Measurements from ENCODE around the gene SH3BP5.
A peak's percentile ranks its signal among the peaks of the same experiment; 100 is the strongest.

The SH3BP5 gene

DNA sequence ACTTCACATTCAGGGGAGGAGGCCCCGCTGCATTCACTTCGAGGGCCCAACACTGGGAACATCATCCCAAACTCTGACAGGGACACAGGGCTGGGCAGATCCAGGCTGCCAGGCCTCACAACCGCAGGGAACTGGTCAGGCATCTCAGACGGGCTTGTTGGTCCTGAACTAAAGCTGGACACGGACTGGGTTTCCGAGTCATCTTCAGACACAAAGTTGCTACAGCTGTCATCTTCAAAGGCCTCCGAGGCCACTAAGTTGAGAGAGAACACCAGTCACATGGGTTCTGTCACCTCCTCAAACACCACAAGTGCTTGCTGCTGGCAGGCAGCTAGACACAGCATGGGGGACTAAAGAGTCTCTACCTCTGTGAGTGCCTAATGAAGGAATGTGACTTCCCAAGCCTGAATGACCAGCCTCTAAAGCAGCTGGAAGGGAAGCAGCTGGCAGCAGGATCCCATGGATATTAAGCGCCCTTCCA lies 75.5 kb downstream of the SH3BP5 start:
- DNase-seq (ENCODE audit: low read depth in 2 of 3, low spot score in 1 of 3), result no peak

DNA sequence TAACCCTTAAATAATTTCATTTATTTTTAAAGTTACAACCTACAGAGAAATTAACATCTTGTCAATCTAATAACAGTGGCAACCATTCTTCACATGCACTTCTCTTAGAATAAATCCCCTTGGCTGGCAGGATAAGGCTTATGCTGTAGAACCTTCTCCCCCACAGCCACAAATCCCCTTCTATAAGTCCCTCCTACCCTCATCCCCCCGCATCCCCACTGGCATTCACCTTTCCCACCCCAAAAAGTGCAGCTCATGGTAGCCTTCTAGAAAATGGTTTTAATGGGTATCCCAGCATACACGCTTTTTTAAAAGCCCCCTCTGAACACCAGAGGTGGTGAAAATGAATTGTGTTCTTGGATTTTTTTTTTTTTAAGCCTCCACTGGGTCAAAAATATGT lies 77.2 kb downstream of the SH3BP5 start:
- DNase-seq (ENCODE audit: low read depth in 2 of 3, low spot score in 1 of 3), result no peak

DNA sequence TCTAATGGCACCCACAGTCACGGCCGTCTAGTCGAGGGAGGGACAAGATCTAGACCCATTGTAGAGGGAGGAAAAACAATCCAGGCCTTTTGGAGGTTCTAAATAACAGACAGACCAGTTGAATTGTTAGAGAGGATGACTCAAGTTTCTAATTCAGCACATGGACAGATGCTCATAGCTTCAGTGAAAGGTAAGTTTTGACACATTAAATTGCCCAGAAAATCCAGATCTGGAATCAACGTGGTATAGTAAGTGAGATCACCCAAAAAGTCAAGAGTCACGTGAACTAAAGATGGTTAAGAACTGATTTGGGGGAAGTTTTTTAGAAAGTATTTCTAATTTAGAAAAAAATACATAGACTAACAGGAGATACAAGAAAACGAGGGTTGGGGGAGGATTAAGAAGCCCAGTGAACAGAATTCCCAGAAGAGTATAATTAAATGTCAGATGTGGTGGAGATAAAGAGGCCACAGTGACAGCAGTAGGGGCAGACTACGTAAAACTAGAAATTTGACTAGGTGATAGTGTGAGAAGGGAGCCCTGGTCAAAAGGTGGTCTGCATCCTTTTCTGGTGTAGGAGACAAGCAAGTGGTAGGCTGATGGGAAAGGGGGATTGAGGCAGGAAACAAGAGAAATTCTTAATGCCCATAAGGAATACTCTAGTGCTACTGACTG lies 79.2 kb downstream of the SH3BP5 start:
- DNase-seq (ENCODE audit: low read depth in 2 of 3, low spot score in 1 of 3), result no peak

DNA sequence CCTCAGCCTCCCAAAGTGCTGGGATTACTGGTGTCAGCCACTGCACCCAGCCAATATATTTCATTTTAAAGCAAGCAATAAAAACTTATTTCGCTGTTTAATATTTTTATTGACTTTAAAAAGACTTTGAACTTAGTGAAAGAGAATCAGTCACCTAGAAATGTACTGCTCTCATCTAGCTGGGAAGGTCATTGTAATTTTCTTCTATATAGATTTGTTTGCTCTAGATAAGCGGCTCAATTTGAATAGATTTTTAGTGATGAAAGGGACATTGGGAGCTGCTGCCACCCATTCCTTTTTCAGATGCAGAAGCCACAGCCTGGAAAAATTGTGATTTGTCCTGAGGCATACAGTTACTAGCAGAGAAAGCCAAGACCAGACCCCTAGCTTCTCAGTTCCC lies 86.2 kb downstream of the SH3BP5 start:
- no peak for DNase-seq (ENCODE audit: low read depth in 2 of 3, low spot score in 1 of 3)

DNA sequence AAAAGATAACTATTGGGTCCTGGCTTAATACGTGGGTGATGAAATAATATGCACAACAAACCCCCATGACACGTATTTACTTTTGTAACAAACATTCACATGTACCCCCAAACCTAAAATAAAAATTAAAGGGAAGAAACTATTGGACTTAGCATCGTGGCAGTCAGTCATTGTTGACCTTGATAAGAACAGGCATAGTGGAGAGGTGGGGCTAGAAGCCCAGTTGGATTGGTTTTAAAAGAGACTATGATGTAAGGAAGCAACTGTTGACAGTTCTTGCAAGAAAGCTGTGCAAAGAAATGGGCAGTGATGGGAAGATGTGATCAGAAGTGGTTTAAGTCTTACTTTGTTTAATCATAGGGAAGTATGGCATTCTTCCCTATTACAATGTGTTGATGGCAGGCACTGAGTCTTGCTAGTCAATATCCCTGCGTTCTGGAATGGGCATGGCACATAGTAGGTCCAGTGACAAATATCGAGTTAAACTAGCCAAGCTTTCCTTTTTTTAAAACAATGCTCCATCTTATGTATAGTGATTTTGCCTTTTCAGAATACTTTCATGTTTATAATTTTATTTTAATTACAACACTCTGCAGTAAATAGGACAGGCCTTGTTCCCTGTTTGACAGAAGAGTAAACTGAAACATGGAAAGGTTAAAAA lies 88.4 kb downstream of the SH3BP5 start:
- no peak for DNase-seq (ENCODE audit: low read depth in 2 of 3, low spot score in 1 of 3)

DNA sequence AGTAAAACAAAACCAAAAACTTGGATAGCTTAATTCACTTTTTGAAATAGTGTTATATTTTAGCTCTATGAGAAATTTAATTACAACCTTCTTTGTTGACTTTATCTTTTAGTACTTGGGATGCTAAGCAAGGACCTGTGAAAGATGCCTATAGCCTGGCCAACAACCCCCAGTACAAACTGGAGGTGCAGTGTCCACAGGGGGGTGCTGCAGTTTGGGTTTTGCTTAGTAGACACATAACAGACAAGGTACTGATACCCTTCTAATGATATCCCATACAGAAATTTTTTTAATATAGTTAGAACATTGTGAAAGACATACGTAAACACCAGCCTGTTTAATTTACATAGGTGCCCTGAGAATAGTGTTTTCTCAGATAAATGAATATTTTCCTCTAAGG lies 91.0 kb downstream of the SH3BP5 start:
- DNase-seq (ENCODE audit: low read depth in 2 of 3, low spot score in 1 of 3), result peak; percentile 12 to 29 (median 17)

DNA sequence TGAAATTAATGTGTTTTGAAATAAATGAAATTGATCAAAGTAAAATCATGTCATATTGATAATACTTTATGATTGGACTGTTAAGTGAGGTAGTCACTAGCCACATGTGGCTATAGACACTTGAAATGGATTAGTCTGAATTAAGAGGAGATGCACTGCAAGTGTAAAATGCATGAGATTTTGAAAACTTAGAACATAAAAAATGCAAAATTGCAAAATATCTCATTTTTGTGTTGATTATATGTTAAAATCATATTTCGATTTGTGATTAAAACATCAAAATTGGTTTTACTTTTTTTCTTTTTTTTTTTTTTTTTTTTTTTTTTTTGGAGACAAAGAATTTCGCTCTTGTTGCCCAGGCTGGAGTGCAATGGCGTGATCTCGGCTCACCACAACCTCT lies 103.1 kb downstream of the SH3BP5 start:
- no peak for DNase-seq (ENCODE audit: low read depth in 2 of 3, low spot score in 1 of 3)

DNA sequence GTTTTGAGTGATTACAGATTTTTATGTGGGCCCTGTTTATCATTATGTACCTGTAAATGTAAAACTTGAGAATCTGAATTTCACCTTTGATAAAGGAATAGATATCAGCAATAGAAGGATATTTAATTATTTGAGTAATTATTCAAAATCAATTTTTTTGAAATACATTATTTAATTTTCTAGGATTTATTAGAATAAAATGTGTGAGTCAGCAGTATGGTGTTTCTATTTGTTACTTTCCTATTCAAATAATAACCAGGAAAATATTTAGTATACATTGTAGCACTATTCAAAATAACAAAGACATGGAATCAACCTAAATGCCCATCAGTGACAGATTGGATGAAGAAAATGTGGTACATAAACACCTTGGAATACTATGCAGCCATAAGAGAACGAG lies 104.2 kb downstream of the SH3BP5 start:
- no peak for DNase-seq (ENCODE audit: low read depth in 2 of 3, low spot score in 1 of 3)

DNA sequence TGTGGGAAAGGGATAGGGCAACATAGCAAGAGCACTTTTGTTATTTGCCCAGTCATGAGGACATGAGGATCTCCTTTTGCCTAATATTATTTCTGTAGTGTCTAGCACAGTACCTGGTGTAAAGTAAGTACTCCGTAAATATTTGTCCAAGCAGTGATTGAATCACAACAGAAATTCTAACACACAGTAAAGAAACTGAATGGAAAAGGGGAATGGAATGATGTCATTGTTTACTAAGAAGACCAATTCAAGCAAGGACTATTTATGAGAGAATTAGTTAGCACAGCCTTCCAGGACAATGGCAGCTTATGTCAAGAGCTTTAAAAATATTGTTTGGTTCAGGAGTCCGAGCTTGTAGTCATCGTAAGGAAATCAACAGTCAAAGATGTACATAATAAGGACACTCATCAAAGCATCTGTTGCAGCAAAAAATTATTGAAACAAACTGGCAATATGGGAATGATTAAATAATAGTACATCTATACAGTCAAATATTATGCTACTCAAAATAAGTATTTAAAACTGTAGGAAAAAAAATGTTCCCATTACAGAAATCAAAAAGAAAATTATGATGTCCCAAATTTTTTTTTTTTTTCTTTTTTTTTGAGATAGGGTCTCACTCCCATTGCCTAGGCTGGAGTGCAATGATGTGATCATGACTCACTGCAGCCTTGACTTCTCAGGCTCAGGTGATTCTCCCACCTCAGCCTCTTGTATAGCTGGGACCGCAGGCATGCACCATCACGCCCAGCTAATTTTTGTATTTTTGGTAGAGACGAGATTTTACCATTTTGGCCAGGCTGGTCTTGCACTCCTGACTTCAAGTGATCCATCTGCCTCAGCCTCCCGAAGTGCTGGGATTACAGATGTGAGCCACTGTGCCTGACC lies 108.5 kb downstream of the SH3BP5 start:
- DNase-seq (ENCODE audit: low read depth in 2 of 3, low spot score in 1 of 3), result no peak

DNA sequence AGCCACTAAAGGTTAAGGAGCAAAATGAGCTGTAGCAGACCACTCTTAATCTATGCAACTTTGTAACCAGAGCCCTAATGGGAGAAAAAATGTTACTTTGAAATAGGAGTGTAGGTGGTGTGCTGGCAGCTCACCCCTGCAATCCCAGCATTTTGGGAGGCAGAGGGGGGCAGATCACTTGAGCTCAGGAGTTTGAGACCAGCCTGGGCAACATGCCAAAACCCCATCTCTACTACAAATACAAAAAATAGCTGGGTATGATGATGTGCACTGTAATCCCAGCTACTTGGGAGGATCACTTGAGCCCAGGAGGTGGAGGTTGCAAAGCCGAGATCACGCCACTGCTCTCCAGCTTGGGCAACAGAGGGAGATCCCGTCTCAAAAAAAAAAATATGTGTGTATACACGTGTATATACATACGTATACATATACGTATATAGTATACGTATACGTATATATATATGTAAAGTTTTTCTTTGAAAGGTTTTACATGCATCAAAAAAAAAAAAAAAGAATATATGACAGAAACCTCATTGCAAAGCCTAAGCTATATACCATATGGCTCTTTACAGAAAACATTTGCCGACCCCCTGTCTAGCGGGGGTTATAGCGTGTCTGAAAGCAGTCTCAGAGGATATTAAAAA lies 110.7 kb downstream of the SH3BP5 start:
- no peak for DNase-seq (ENCODE audit: low read depth in 2 of 3, low spot score in 1 of 3)

DNA sequence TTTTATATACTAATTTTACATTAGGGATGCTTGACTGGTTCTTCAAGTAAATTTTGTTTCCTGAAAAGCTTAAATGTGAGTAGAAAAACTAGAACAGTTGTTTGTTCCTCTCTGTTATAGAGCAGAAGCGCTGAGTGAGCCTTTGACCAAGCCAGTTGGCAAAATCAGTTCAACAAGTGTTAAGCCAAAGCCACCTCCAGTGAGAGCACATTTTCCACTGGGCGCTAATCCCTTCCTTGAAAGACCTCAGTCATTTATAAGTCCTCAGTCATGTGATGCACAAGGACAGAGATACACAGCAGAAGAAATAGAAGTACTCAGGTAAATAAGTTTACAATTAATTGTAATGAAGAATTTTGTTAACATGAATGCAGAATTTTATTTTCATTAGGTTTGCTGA lies 111.7 kb downstream of the SH3BP5 start:
- no peak for DNase-seq (ENCODE audit: low read depth in 2 of 3, low spot score in 1 of 3)

DNA sequence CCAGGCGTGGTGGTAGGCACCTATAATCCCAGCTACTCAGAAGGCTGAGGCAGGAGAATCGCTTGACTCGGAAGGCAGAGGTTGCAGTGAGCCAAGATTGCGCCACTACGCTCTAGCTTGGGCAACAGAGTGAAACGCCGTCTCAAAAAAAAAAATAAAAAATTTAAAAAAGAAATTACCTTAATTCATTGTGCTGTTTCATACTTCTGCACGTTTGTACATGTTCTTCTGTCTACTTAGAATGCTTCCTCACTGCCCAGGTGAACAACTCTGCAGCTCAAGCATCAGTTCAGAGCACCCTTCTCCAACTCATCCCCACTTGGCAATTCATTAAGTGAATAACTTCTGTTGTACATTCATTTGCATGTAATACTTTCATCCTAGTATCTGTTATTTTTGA lies 112.3 kb downstream of the SH3BP5 start:
- DNase-seq (ENCODE audit: low read depth in 2 of 3, low spot score in 1 of 3), result no peak

DNA sequence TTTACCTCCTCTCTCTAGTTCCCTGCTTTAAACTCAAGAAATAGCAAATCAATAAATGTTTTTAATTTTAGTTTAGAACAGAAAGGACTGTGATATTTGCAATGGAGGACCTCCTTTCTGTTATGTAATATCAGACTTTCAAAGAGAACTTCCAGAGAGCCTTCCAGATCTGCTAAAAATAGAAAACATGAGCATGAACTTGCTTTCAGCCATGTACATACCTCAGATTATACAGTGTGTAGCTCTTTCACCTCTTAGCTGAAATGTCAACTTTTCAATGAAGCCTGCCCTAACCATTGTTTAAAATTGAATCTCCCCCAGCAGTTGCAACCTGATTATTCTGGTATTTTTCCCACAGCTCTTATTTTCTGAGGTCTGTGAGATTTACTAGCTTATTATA lies 113.7 kb downstream of the SH3BP5 start:
- no peak for DNase-seq (ENCODE audit: low read depth in 2 of 3, low spot score in 1 of 3)

DNA sequence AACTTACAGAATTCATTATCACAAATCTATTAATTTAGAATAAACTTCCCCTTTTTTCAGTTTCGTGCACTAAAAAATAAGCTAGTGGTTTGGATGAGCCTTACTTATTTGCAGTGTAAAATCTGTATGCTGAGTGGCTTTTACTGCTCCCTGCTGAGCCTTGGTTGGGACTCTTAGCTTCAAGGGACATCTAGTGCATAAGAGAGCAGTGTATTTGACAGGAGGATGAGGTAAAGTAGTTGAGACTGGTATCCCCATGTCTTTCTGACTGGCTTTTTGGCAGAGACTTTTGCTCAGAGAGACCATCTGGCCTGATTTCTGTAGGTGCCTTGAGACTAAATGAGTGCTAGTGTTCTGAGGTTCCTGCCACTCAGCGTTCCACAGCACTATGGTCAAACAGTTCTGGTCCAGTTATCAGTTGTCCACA lies 114.5 kb downstream of the SH3BP5 start:
- no peak for DNase-seq (ENCODE audit: low read depth in 2 of 3, low spot score in 1 of 3)

DNA sequence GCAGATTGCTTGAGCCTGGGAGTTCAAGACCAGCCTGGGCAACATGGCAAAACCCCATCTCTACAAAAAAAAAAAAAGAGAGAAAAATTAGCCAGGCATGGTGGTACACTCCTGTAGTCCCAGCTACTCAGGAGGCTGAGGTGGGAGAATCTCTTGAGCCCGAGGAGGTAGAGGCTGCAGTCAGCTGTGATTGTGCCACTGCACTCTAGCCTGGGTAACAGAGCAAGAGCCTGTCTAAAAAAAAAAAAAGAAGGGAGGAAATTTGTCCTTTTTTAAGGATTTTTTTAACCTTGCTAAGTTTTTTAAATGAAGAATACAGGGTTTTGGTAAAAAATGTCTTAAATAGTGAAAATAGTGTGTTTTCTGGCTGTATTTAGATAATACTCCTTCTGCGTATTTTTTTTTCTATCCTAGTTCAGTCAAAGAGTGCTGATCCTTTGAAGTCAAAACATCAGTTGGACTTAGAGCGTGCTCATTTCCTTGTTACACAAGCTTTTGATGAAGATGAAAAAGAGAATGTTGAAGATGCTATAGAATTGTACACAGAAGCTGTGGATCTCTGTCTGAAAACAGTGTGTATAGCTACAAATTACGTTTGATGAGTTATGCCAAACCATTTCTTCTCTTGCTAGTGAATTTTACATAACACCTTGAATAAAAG lies 115.2 kb downstream of the SH3BP5 start:
- no peak for DNase-seq (ENCODE audit: low read depth in 2 of 3, low spot score in 1 of 3)

DNA sequence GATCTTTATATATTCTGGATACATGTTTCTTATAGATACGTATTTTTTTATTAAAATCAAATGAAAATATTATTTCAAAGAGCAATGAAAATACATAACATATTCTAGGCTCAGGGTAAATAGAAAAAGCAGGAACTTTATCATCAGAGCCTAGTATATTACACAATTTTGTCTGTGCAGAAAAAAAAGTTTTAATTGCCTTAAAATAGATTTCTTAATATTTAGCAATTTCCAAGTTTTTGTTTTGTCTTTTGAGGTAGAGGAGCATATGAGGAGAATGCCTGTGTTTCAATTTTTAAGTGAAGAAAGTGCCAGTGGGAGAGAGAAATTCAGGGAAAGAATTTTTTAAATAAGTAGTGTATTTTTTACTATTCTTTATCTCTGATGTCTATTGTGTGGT lies 115.9 kb downstream of the SH3BP5 start:
- no peak for DNase-seq (ENCODE audit: low read depth in 2 of 3, low spot score in 1 of 3)

DNA sequence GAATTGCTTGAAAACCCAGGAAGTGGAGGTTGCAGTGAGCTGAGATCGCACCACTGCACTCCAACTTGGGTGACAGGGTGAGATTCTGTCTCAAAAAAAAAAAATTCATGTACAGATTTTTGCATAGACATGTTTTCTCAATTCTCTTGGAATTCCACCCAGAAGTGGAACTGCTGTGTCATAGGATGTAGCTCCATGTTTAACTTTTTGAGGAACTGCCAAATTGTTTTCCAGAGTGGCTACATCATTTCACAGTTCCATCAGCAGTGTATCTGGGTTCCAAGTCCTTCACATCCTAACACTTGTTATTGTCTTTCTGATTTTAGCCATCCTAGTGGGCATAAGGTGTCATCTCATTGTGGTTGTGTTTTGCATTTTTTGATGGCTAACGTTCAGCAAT lies 116.4 kb downstream of the SH3BP5 start:
- DNase-seq (ENCODE audit: low read depth in 2 of 3, low spot score in 1 of 3), result no peak

DNA sequence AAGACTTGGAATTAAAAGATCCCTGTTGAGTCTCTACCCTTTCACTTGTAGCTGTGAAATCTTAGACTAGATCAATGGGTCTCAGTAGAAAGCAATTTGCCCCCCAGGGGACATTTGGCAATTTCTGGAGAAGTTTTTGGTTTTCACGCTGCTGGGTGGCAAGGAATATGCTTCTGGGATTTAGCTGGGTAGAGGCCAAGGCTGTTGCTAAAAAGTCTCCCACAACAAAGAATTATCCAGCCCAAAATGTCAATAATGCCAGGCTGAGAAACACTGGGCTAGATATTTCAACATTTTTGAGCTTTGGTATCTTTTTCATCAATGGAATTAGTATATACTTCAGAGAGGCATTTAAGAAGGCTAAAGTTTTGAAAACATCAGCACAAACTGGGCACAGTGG lies 117.6 kb downstream of the SH3BP5 start:
- DNase-seq (ENCODE audit: low read depth in 2 of 3, low spot score in 1 of 3), result no peak

DNA sequence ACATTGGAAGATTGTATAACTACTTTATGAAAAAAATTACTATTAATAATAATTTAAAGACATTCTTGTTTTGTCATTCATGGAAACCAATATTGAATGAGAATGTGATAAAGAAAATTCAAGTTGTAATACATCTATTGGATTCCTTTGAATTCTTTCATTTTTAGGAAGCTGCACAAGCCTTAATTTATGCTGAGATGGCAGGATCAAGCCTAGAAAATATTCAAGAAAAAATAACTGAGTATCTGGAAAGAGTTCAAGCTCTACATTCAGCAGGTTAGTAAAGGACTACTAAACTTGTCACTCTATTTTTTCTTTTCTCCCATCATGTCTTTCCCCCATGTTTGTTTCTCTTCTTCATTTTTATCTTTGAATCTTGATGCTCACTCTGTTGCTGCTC lies 120.4 kb downstream of the SH3BP5 start:
- no peak for DNase-seq (ENCODE audit: low read depth in 2 of 3, low spot score in 1 of 3)

DNA sequence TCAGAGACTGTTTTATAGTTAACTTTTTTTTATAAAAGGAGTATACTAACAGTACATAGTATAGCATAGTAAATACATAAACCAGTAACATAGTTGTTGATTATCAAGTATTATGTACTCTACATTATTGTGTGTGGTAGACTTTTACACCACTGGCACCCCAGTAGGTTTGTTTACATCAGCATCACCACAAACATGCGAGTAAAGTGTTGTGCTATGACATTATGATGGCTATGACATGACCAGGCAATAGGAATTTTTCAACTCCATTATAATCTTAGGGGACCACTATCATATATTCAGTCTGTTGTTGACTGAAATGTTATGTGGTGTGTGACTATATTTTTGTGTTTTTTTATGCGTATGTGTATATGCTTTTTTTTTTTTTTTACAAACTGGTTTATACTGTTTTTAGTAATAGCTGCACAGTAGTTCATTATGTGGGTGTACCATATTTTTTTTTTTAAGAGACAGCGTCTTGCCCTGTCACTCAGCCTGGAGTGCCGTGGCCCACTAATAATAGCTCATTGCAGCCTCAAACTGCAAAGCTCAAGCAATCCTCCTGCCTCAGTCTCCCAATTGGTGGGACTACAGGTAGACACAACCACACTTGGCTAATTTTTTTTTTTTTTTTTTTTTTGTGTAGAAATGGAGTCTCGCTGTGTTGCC lies 124.4 kb downstream of the SH3BP5 start:
- no peak for DNase-seq (ENCODE audit: low read depth in 2 of 3, low spot score in 1 of 3)

Measured in stimulated activated CD4-positive, alpha-beta T cell treated with anti-CD3 and anti-CD28 coated beads, Interleukin-12 subunit alpha, Interleukin-12 subunit beta, amount 100 ng/mL, for 48 hours (primary cell).